Hematopoietic multipotent progenitor cell treated with erythropoietin and hydrocortisone succinate and interleukin-3 and kit ligand, for 6 days (in vitro differentiated cells): ENCODE data around the gene NME8.

Source experiments
- DNase-seq: peaks from one replicate; pipeline ENCODE4 v3.0.0-alpha.2; 2015

NME8 gene

GRCh38 chr7:37848297-37848696 is at the start of gene NME8:
TSS of gene NME8 (plus strand) at chr7:37848597. CDS start at chr7:37850267, 1,670 bp downstream.
- DNase-seq = no peak

GRCh38 chr7:37806152-37806551 is 42.2 kb upstream of the NME8 start:
- DNase-seq = no peak

GRCh38 chr7:37812161-37812580 is 36.2 kb upstream of the NME8 start:
- peak; percentile 34 for DNase-seq

- DNase-seq = no peak
Measured at GRCh38 chr7:37815671-37816371, 32.6 kb upstream of the NME8 start.

- no peak for DNase-seq
Measured at GRCh38 chr7:37816922-37817590, 31.3 kb upstream of the NME8 start.

- DNase-seq = peak; percentile 78
Measured at GRCh38 chr7:37817591-37817960, 30.8 kb upstream of the NME8 start.

- DNase-seq = peak; percentile 19
Measured at GRCh38 chr7:37817996-37818720, 30.2 kb upstream of the NME8 start.

GRCh38 chr7:37820708-37821468 is 27.5 kb upstream of the NME8 start:
- no peak for DNase-seq

- no peak for DNase-seq
Measured at GRCh38 chr7:37822946-37823345, 25.5 kb upstream of the NME8 start.

GRCh38 chr7:37823557-37823956 is 24.8 kb upstream of the NME8 start:
- no peak for DNase-seq

- DNase-seq = peak; percentile 58
Measured at GRCh38 chr7:37825038-37825437, 23.4 kb upstream of the NME8 start.

- DNase-seq = no peak
Measured at GRCh38 chr7:37826825-37827224, 21.6 kb upstream of the NME8 start.

GRCh38 chr7:37831244-37831643 is 17.2 kb upstream of the NME8 start:
- DNase-seq = no peak

- peak; percentile 99 for DNase-seq
Measured at GRCh38 chr7:37832194-37832593, 16.2 kb upstream of the NME8 start.

GRCh38 chr7:37833107-37833817 is 15.1 kb upstream of the NME8 start:
- peak; percentile 89 for DNase-seq

GRCh38 chr7:37833818-37834146 is 14.6 kb upstream of the NME8 start:
- no peak for DNase-seq

GRCh38 chr7:37853468-37853867 is 5.1 kb downstream of the NME8 start:
- DNase-seq = peak; percentile 38

- no peak for DNase-seq
Measured at GRCh38 chr7:37882086-37882485, 33.7 kb downstream of the NME8 start.

GRCh38 chr7:37893359-37893758 is 45.0 kb downstream of the NME8 start:
- DNase-seq = no peak

- DNase-seq = no peak
Measured at GRCh38 chr7:37894671-37895070, 46.3 kb downstream of the NME8 start.

- no peak for DNase-seq
Measured at GRCh38 chr7:37899712-37900247, 51.4 kb downstream of the NME8 start.

- peak; percentile 74 for DNase-seq
Measured at GRCh38 chr7:37901236-37901827, 52.9 kb downstream of the NME8 start.
